ENCODE results near the gene RNF32.

RNF32 gene

GRCh38 chr7:156603629-156604028 is 36.9 kb upstream of the RNF32 start:
- TF ChIP-seq CTCF (conservative IDR thresholded peaks at IDR 0.05; ENCODE audit: low read depth, low read length), result no peak
- no peak for DNase-seq (ENCODE audit: low read depth)
- no peak overlapping the region for H3K4me3 ChIP-seq (ENCODE audit: low read length)

- no peak for DNase-seq (ENCODE audit: low read depth)
- TF ChIP-seq CTCF (conservative IDR thresholded peaks at IDR 0.05; ENCODE audit: low read depth, low read length), result no peak
- H3K4me3 ChIP-seq (ENCODE audit: low read length), result no peak overlapping the region
Observed at GRCh38 chr7:156604311-156604710, 36.3 kb upstream of the RNF32 start.

- no peak for DNase-seq (ENCODE audit: low read depth)
- no peak overlapping the region for H3K4me3 ChIP-seq (ENCODE audit: low read length)
- TF ChIP-seq CTCF (conservative IDR thresholded peaks at IDR 0.05; ENCODE audit: low read depth, low read length), result no peak
Observed at GRCh38 chr7:156604836-156605695, 35.5 kb upstream of the RNF32 start.

GRCh38 chr7:156606135-156606534 is 34.4 kb upstream of the RNF32 start:
- no peak for TF ChIP-seq CTCF (conservative IDR thresholded peaks at IDR 0.05; ENCODE audit: low read depth, low read length)
- DNase-seq (ENCODE audit: low read depth), result no peak
- no peak overlapping the region for H3K4me3 ChIP-seq (ENCODE audit: low read length)

- no peak for TF ChIP-seq CTCF (conservative IDR thresholded peaks at IDR 0.05; ENCODE audit: low read depth, low read length)
- H3K4me3 ChIP-seq (ENCODE audit: low read length), result no peak overlapping the region
- DNase-seq (ENCODE audit: low read depth), result no peak
Observed at GRCh38 chr7:156606691-156607331, 33.8 kb upstream of the RNF32 start.

GRCh38 chr7:156607332-156608172 is 33.0 kb upstream of the RNF32 start:
- no peak for TF ChIP-seq CTCF (conservative IDR thresholded peaks at IDR 0.05; ENCODE audit: low read depth, low read length)
- no peak for DNase-seq (ENCODE audit: low read depth)
- H3K4me3 ChIP-seq (ENCODE audit: low read length), result peak overlapping the region; percentile 29

Measured in retinal pigment epithelial cell (primary cell).